T-cell (primary cell): ENCODE measurements around the gene BRIX1. TPM values are rescaled to one million over a fixed set of nuclear protein-coding genes. Genes with fewer than 3 reads are reported as not detected.

Experiments
- ATAC-seq, 4 experiments: fragments of 200-7000 bp in 3 of 4; fragments of 150-1000 bp in 1 of 4; cut with Tn5 transposase; replicated peaks in 1 of 4; 1 replicate in 3 of 4; 2 replicates in 1 of 4; pipeline ENCODE4 v1.10.0; 2021; ENCODE audit warnings: moderate library complexity in 3 of 4, mild to moderate bottlenecking in 2 of 4, moderate number of reproducible peaks in 1 of 4
- CTCF ChIA-PET, 2 donors: fragments of 300-600 bp; sonication (Branson Sonifier 250); formaldehyde crosslinking; loops; one replicate each; lab custom pipeline; 2022; ENCODE audit warnings: antibody characterized with exemption in 2 of 2; lab: Charles Lee
- POLR2A ChIA-PET, 2 donors: fragments of 300-600 bp; sonication (Branson Sonifier 250); formaldehyde crosslinking; loops; one replicate each; lab custom pipeline; 2022; ENCODE audit warnings: antibody characterized with exemption in 2 of 2; lab: Charles Lee
- DNase-seq, 35 experiments: peaks; one replicate each; pipeline versions ENCODE4 v3.0.0 to v3.0.0-alpha.2; 2013 to 2023
- H3K27ac ChIP-seq: one replicate; pipeline ENCODE4 v1.5.1; 2013; ENCODE audit warnings: low read length
- H3K27me3 ChIP-seq, 2 experiments: replicated peaks in 1 of 2; 1 replicate in 1 of 2; 2 replicates in 1 of 2; pipeline versions ENCODE4 v1.6.1 to v1.7.0; 2013; ENCODE audit warnings: low read length in 1 of 2, mixed read lengths in 1 of 2; ENCODE audit not compliant: control insufficient read depth in 2 of 2, insufficient read depth in 2 of 2; ENCODE audit errors: extremely low read depth in 1 of 2
- H3K36me3 ChIP-seq, 2 donors: 1 replicate in 1 of 2; 2 replicates in 1 of 2; pipeline versions ENCODE4 v1.6.1 to v1.7.0; 2013; ENCODE audit warnings: low read length in 1 of 2; ENCODE audit not compliant: control insufficient read depth in 2 of 2, insufficient read depth in 1 of 2; ENCODE audit errors: extremely low read depth in 1 of 2
- H3K4me1 ChIP-seq, 2 experiments: 1 replicate in 1 of 2; 2 replicates in 1 of 2; pipeline versions ENCODE4 v1.6.1 to v1.7.0; 2013; ENCODE audit warnings: low read length in 2 of 2, mixed read lengths in 1 of 2; ENCODE audit not compliant: insufficient read depth in 2 of 2, control insufficient read depth in 1 of 2; ENCODE audit errors: extremely low read depth in 1 of 2
- H3K4me3 ChIP-seq, 2 donors: 1 replicate in 1 of 2; 2 replicates in 1 of 2; pipeline versions ENCODE4 v1.5.1 to v1.7.0; 2013; ENCODE audit warnings: mild to moderate bottlenecking in 2 of 2, low read length in 1 of 2, moderate library complexity in 1 of 2; ENCODE audit not compliant: control insufficient read depth in 1 of 2; ENCODE audit errors: extremely low read depth in 1 of 2
- H3K9me3 ChIP-seq: 2 replicates; pipeline ENCODE4 v1.7.0; 2013
- H3K27ac Mint-ChIP-seq, 2 donors: one replicate each; pipeline ENCODE4 v1.8.0; 2020 to 2021; ENCODE audit warnings: mild to moderate bottlenecking in 2 of 2, mixed read lengths in 2 of 2
- H3K27me3 Mint-ChIP-seq, 2 donors: one replicate each; pipeline ENCODE4 v1.8.0; 2021 to 2022; ENCODE audit warnings: mixed read lengths in 2 of 2
- H3K36me3 Mint-ChIP-seq: one replicate; pipeline ENCODE4 v1.8.0; 2021; ENCODE audit warnings: mixed read lengths
- H3K4me1 Mint-ChIP-seq, 3 donors: one replicate each; pipeline ENCODE4 v1.8.0; 2020 to 2022; ENCODE audit warnings: mixed read lengths in 3 of 3, mild to moderate bottlenecking in 1 of 3
- H3K4me3 Mint-ChIP-seq, 3 donors: one replicate each; pipeline ENCODE4 v1.8.0; 2020 to 2022; ENCODE audit warnings: mild to moderate bottlenecking in 3 of 3, mixed read lengths in 3 of 3, moderate library complexity in 3 of 3
- H3K9me3 Mint-ChIP-seq, 3 donors: one replicate each; pipeline ENCODE4 v1.8.0; 2020 to 2022; ENCODE audit warnings: mixed read lengths in 3 of 3
- WGBS: methylation state at CpG from one replicate; pipeline ENCODE4 v1.1.5; 2013; ENCODE audit warnings: missing lambda C conversion rate; ENCODE audit not compliant: insufficient coverage; 5-methylcytosine and 5-hydroxymethylcytosine counted together
- total RNA-seq, 35 experiments: library from RNA in 6 of 35; stranded (reverse) in 6 of 35; fragments of 120-200 nt in 1 of 35; gene quantifications; one replicate each; pipeline versions ENCODE4 v1.2.1 to v1.2.4 and lab custom pipeline; 2013 to 2026

The BRIX1 gene
- total RNA-seq, 5 donors from 2014 or later (not counting 1 experiment from before 2014, with no cell fraction given) = 24.4 to 26.2 (median 24.4) TPM

- ATAC-seq = no peak
- POLR2A ChIA-PET = no interaction called here
Measured at GRCh38 chr5:34903260-34903659, 12.3 kb upstream of the BRIX1 start.

GRCh38 chr5:34905564-34905963, 9.9 kb upstream of the BRIX1 start:
- Histone ChIP-seq H3K36me3 (peaks cover 4 to 23% of the 10 kb centered on the region in 2 donors), H3K27me3 (no peaks in the 10 kb centered on the region), H3K9me3 (no peaks in the 10 kb centered on the region), H3K4me3 (no peak overlapping the region), H3K4me1 (no peaks in the 10 kb centered on the region), H3K27ac (no peak overlapping the region)
- CTCF ChIA-PET = no interaction called here
- no peaks in the 10 kb centered on the region for H3K9me3 Mint-ChIP-seq
- H3K4me1 Mint-ChIP-seq = no peaks in the 10 kb centered on the region
- POLR2A ChIA-PET = no interaction called here
- no peaks in the 10 kb centered on the region for H3K27me3 Mint-ChIP-seq
- no peak overlapping the region for H3K27ac Mint-ChIP-seq
- DNase-seq (no peak), ATAC-seq (no peak)
- no CpG with 5 or more reads among the region's 2 CpGs for WGBS
- H3K36me3 Mint-ChIP-seq = peaks cover 23% of the 10 kb centered on the region
- no peak overlapping the region for H3K4me3 Mint-ChIP-seq

More at GRCh38 chr5:34903260-34903659, 12.3 kb upstream of the BRIX1 start:
- no peaks in the 10 kb centered on the region for H3K9me3 Mint-ChIP-seq
- CTCF ChIA-PET = interaction anchor here (0.6 to 1.5 kb wide), 5 partner anchors 9 to 411 kb away, joined by 3 to 9 read pairs (median 3); partner anchors contain the start of genes BRIX1 (in 1 of the 2) and RAD1 (in 1 of the 2)
- Histone ChIP-seq H3K4me3 (no peak overlapping the region), H3K36me3 (peaks cover 4 to 9% of the 10 kb centered on the region in 2 donors), H3K4me1 (no peaks in the 10 kb centered on the region), H3K27me3 (no peaks in the 10 kb centered on the region), H3K27ac (no peak overlapping the region), H3K9me3 (no peaks in the 10 kb centered on the region)
- H3K4me3 Mint-ChIP-seq = no peak overlapping the region
- H3K4me1 Mint-ChIP-seq = no peaks in the 10 kb centered on the region
- H3K27ac Mint-ChIP-seq = no peak overlapping the region
- no peaks in the 10 kb centered on the region for H3K27me3 Mint-ChIP-seq
- WGBS = no CpG with 5 or more reads among the region's 1 CpG
- H3K36me3 Mint-ChIP-seq = peaks cover 7% of the 10 kb centered on the region
- no peak for DNase-seq

- DNase-seq = no peak
- peaks cover 5 to 31% of the 10 kb centered on the region in 2 donors for H3K36me3 ChIP-seq
- no CpG with 5 or more reads among the region's 2 CpGs for WGBS
Measured at GRCh38 chr5:34913072-34913471, 2.4 kb upstream of the BRIX1 start.

GRCh38 chr5:34914671-34915138, 806 bp upstream of the BRIX1 start:
- DNase-seq (peak in 5 of 35 experiments; percentile 7 to 17 (median 9)), ATAC-seq (peak in 1 of 4 experiments; percentile 1)
- peak overlapping the region; percentile 78 to 100 for H3K4me3 ChIP-seq
- peaks cover 34 to 38% (median 36%) of the 10 kb centered on the region in 3 donors for H3K4me1 Mint-ChIP-seq
- H3K4me1 ChIP-seq = peaks cover 20 to 21% of the 10 kb centered on the region in 2 experiments
- POLR2A ChIA-PET = interaction anchor here (1.1 to 4.0 kb wide), 4 partner anchors 8 to 15 kb away, joined by 3 to 78 read pairs (median 11); partner anchors contain the start of gene DNAJC21 (in 2 of the 2)
- H3K27ac Mint-ChIP-seq = no peak overlapping the region
- CTCF ChIA-PET = interaction anchor here in 1 of 2 donors (0.6 to 3.2 kb wide), 7 partner anchors 9 to 432 kb away, joined by 3 to 19 read pairs (median 3); partner anchors contain the start of genes DNAJC21 and TTC23L
- H3K9me3 ChIP-seq = no peaks in the 10 kb centered on the region
- no peaks in the 10 kb centered on the region for H3K27me3 Mint-ChIP-seq
- H3K36me3 ChIP-seq = peaks cover 5 to 27% of the 10 kb centered on the region in 2 donors
- 2% methylated on average over 7 of the region's 20 CpGs for WGBS
- H3K27ac ChIP-seq = peak overlapping the region; percentile 84
- H3K27me3 ChIP-seq = no peaks in the 10 kb centered on the region
- peaks cover 19% of the 10 kb centered on the region for H3K36me3 Mint-ChIP-seq
- H3K9me3 Mint-ChIP-seq = no peaks in the 10 kb centered on the region
- H3K4me3 Mint-ChIP-seq = no peak overlapping the region

More at GRCh38 chr5:34913072-34913471, 2.4 kb upstream of the BRIX1 start:
- Mint-ChIP-seq H3K27ac (no peak overlapping the region), H3K36me3 (peaks cover 29% of the 10 kb centered on the region), H3K9me3 (no peaks in the 10 kb centered on the region), H3K4me1 (peaks cover 34 to 38% (median 34%) of the 10 kb centered on the region in 3 donors), H3K27me3 (no peaks in the 10 kb centered on the region), H3K4me3 (no peak overlapping the region)
- no peak overlapping the region for H3K27ac ChIP-seq
- ChIA-PET POLR2A (no interaction called here), CTCF (no interaction called here)
- peaks cover 20 to 21% of the 10 kb centered on the region in 2 experiments for H3K4me1 ChIP-seq
- no peak for ATAC-seq
- H3K9me3 ChIP-seq = no peaks in the 10 kb centered on the region
- H3K27me3 ChIP-seq = no peaks in the 10 kb centered on the region
- H3K4me3 ChIP-seq = no peak overlapping the region

- POLR2A ChIA-PET = interaction anchor here (0.6 to 4.0 kb wide), 7 partner anchors 8 to 943 kb away, joined by 3 to 78 read pairs (median 3); partner anchors contain the start of gene DNAJC21 (in 2 of the 2)
- DNase-seq = no peak
- WGBS = 0% methylated on average over 14 of the region's 20 CpGs
- peak overlapping the region; percentile 78 to 100 for H3K4me3 ChIP-seq
- peaks cover 20 to 21% of the 10 kb centered on the region in 2 experiments for H3K4me1 ChIP-seq
- peak in 3 of 4 experiments; percentile 3 to 11 (median 10) for ATAC-seq
- Mint-ChIP-seq H3K27ac (no peak overlapping the region), H3K27me3 (no peaks in the 10 kb centered on the region), H3K9me3 (no peaks in the 10 kb centered on the region), H3K36me3 (peaks cover 17% of the 10 kb centered on the region), H3K4me1 (peaks cover 34 to 39% (median 36%) of the 10 kb centered on the region in 3 donors), H3K4me3 (no peak overlapping the region)
- peak overlapping the region; percentile 84 for H3K27ac ChIP-seq
- no peaks in the 10 kb centered on the region for H3K9me3 ChIP-seq
- CTCF ChIA-PET = interaction anchor here in 1 of 2 donors (0.7 to 3.2 kb wide), 7 partner anchors 8 to 1011 kb away, joined by 3 to 19 read pairs (median 3); partner anchors contain the start of genes DNAJC21 and TTC23L
- peaks cover 5 to 28% of the 10 kb centered on the region in 2 donors for H3K36me3 ChIP-seq
- H3K27me3 ChIP-seq = no peaks in the 10 kb centered on the region
Measured at GRCh38 chr5:34915856-34916192, 313 bp downstream of the BRIX1 start.

- ChIA-PET POLR2A (interaction anchor here (0.6 to 4.0 kb wide), 5 partner anchors 10 to 64 kb away, joined by 3 to 78 read pairs (median 5); partner anchors contain the start of gene DNAJC21 (in 2 of the 2)), CTCF (interaction anchor here (0.9 to 3.2 kb wide), 5 partner anchors 9 to 1009 kb away, joined by 3 to 19 read pairs (median 4); partner anchors contain the start of gene DNAJC21 (in 1 of the 2))
- H3K4me1 ChIP-seq = peaks cover 20 to 21% of the 10 kb centered on the region in 2 experiments
- H3K27ac Mint-ChIP-seq = no peak overlapping the region
- DNase-seq (no peak), ATAC-seq (no peak)
- peaks cover 2 to 25% of the 10 kb centered on the region in 2 donors for H3K36me3 ChIP-seq
- no peak overlapping the region for H3K4me3 Mint-ChIP-seq
- no peaks in the 10 kb centered on the region for H3K9me3 ChIP-seq
- no peaks in the 10 kb centered on the region for H3K27me3 ChIP-seq
- 20% methylated on average over 5 of the region's 6 CpGs for WGBS
- peak overlapping the region; percentile 78 to 100 for H3K4me3 ChIP-seq
- H3K9me3 Mint-ChIP-seq = no peaks in the 10 kb centered on the region
- no peak overlapping the region for H3K27ac ChIP-seq
- peaks cover 16% of the 10 kb centered on the region for H3K36me3 Mint-ChIP-seq
- H3K4me1 Mint-ChIP-seq = peaks cover 34 to 39% (median 36%) of the 10 kb centered on the region in 3 donors
- H3K27me3 Mint-ChIP-seq = no peaks in the 10 kb centered on the region
Measured at GRCh38 chr5:34916518-34916917, 1.0 kb downstream of the BRIX1 start.
